ENCODE measurements around the gene DNTT.
"Not testable (repeated sequence)": the region's sequence is repeated elsewhere in the genome, so short reads cannot be mapped to it uniquely, and the experiment has no call there.

Gene DNTT

DNA sequence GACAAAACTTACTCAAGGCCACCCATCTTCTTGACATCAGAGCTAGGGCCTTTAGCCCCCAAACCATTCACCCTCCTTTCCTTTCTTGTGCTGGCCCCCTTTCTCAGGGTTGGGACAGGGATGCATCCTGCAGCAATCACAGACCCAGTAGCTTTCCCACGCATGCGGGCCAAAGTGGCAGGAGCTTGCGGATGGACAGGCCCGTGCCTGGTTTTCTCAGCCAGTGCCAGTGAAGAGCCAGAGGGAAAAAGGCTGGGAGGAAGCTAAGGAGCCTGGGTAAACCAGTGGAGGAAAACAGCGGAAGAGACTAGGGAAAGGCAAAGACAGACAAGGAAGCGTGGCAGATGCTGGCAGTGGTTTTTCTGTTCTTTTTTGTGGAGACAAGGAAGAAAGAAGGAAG lies 27.8 kb upstream of the DNTT start:
- DNase-seq (ENCODE audit: low read depth): no peak

GRCh38 chr10:96276831-96277230 lies 27.4 kb upstream of the DNTT start:
- DNase-seq (ENCODE audit: low read depth): no peak

GRCh38 chr10:96279191-96279641 lies 25.0 kb upstream of the DNTT start:
- DNase-seq (ENCODE audit: low read depth): no peak

DNA sequence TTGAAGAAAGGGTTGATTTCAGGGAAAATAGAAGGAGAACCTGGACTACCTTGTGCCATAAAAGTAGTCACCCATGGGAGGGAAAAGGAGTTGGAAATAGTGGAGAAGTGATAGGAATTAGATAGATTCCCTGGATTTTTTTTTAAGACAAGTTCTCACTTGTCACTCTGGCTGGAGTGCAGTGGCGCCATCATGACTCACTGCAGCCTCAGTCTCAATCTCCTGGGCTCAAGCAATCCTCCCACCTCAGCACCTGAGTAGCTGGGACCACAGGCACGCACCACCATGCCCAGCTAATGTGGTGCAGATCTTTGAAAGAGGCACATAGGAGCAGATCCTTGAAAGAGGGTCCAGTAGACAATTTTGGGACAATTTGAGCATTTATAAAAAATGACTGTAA lies 23.4 kb upstream of the DNTT start:
- DNase-seq (ENCODE audit: low read depth): no peak

GRCh38 chr10:96281444-96282029 lies 22.7 kb upstream of the DNTT start:
- DNase-seq (ENCODE audit: low read depth): no peak

DNA sequence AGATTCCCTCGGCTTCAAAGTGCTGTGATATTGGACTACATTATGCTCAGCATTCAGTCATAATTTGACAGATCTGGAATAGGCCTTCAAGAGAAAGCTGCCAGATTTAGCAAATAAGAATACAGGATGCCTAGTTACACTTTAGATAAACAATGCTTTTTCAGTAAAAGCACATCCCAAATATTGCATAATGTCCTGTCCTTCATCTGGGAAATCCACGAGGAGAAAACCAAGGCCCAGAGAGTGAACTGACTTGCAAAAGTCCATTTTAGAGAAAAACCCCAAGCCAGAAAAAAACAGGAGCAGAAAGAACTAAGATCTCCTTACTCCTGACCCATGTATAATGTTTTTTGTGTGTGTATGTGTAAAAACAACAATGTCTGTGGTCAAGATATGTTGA lies 20.9 kb upstream of the DNTT start:
- no peak for DNase-seq (ENCODE audit: low read depth)

DNA sequence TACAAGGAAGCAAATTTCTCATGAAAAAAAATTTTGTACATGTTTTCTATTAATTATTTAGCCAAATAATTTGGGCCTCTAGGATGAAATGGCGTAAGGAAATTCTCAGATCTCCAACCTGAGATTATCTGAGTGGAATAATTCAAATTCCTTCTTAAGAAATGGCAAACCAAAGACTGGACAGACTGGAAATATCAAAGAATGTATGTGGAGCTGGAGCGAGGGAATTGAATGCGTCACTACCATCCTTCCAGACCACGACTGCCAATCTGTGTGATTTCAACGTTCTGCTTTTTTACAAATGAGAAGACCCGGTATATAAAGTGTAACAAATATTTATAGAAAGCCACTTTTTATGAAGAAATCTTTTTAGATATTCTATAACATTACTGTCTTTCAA lies 20.5 kb upstream of the DNTT start:
- DNase-seq (ENCODE audit: low read depth): no peak

DNA sequence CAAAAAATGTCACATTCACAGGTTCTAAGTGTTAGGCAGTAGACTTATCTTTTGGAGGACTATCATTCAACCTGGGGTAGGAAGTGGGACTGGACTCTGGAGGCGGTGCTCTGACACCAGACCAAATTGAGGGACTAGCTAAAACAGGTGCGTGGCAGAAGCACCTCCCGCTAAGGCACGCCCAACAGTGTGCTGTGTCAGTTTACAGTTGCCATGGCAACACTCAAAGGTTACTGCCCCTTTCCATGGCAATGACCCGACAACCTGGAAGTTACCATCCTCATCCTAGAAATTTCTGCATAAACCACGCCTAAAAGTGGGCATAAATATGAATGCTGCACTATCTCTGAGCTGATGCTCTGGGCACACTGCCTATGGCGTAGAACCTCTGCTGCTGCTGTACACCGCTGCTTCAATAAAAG lies 18.9 kb upstream of the DNTT start:
- no peak for DNase-seq (ENCODE audit: low read depth)

DNA sequence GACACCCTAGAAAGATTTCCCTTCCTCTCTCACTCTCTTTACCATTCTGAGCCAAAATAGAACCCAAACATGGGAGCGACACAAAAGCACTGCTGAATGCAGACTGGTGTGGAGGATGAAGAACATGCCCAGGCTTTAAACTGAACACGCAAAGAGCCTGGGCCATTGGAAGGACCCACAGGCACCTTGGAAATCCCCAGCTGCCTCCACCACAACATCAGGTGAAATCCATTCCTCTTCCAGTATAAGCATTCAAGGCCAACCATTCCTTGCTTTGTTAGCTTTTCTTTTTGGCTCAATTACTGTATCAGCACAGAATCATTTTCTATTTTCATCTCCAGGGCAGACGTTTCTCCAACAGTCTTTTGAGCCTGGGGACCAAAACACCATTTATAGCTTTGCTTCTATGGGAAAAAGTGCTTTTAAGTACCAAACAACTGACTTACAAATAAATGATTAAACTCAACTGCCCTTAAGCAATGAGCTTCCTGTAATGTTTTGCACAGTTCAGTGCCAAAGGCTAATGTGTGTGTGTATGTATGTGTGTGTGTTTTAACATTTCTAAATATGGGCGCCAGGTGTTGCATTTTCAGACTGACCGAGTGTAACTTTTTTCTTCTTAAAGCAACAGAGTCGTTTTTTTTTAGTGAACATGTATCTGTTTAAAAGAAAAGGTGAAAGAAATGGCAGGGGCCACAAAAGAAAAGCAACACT lies 16.7 kb upstream of the DNTT start:
- no peak for DNase-seq (ENCODE audit: low read depth)

GRCh38 chr10:96288151-96288621 lies 16.0 kb upstream of the DNTT start:
- DNase-seq (ENCODE audit: low read depth): no peak

DNA sequence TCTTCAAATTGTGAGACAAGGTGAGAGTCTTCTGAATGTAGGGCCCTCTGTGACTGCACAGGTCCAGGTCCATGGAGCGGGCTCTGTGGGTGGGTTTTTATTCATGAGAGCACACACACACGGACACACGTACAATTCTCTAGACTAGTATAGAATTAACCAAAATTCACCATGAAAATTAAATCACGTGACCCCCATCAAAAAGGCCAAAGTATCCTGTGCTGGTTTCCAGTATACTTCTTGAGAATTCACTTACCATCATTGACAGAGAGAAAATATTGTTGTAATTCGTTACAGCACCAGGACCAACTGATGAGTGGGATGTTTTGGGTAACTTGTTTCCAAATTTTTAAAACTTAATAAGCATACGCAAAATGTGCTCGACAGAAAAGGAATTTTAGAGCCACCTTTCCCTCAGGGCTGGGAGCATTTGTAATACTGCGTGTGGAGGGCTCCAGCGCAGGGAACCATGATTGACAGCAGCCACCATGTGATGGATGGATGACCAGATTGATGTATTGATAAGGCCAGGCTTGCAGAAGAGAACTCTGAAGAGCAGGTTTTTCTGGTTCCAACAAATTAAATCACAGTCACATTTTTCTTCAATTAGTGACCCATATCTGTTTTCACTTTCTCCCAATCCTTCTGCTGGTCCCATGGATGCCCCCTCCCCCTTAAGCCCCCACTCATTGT lies 14.9 kb upstream of the DNTT start:
- no peak for DNase-seq (ENCODE audit: low read depth)

DNA sequence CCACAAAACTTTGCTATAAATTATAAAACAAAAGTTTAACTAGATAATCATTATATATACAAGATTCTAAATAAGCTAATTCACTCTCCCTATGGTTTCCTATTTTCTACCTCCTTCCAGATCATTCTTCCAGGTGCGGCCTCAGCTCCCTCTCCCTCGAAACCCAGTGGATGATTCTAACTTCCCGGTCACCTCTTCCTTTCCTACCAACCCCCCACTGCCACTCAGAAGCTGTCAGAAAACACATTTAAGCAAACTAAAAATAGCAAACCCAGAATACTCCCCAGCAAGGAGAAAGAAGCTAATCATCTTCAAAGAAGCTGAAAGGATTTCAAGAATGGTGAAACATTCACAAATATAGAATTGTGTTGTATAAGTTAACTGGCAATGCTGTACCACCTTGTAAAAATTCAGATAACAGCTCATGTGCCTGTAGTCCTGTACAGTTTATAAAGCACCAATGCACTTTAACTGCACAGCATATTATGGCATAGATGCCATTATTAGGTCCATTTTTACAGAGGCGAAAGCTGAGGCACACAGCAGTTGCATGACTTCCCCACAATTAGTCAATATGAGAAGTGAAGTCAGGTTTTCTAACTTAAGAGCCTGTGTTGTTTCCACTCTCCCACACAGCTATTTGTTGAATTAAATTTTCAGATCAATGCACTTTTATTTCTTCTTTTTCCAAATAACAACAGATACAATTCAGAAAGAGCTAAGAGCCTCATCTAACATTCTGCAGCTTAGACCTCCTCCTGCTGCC lies 13.7 kb upstream of the DNTT start:
- no peak for DNase-seq (ENCODE audit: low read depth)

DNA sequence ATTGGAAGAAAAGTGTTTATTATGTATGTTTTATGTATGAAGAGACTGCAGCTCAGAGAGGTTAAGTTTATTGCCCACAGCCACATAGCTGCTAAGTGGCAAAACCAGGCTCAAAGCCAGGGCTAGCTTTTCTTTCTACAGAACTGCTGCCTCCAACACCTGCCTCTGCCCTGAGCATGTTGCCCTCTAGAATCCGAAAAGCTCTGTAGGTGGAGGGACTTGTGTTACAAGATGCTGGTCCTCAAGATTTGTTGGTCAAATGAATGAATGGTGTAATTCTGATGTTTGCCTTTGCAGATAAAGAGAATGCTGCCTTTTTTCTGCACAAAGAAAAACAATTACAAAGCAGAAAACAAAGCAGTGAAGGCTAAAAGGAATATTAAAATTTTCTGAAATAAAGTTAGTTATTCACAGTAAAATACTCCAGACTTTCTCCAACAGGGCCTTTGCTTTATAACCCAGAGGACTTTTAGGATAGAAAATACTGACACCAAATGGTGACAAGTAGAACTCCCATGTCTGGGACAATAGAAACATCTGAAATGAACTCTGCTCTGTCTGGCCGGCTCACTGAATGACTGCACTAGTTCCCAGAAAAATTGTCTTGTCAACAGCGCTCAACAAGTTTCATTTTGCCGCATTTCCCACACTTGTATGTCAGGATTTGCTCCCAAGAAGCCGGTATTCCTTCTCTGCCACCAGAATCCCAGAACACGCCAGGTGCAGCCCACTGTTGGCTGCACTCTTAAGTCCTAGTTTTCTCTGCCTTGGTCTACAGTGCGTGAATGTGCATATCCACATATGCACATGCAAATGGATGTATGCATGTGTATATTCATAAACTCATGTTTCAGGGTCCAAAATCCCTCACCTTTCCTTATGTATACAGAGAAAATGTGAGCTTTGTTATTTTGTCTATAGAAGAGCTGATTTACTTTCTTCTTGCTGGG lies 11.0 kb upstream of the DNTT start:
- no peak for DNase-seq (ENCODE audit: low read depth)

DNA sequence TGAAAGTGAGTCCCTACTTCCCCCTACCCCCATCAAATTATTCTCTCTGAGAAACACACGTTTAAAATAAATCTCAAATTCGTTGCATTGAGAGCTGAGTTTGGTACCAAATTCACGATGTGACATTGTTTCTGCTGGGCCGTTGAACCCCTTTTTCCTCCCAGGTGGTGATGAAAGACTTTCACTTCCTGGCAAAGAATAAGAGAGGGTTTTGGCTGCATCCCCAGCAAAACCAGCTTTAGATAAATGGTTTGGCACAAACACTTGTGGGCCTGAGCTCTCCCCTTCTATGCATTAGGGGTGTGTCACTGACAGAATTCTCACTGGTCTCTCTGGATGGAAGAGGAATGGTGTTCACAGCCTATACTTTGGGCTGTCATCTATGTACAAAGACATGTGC lies 8.8 kb upstream of the DNTT start:
- no peak for DNase-seq (ENCODE audit: low read depth)

GRCh38 chr10:96297486-96297885 lies 6.7 kb upstream of the DNTT start:
- DNase-seq (ENCODE audit: low read depth): no peak

- no peak for DNase-seq (ENCODE audit: low read depth)
Measured at GRCh38 chr10:96298362-96298761, 5.9 kb upstream of the DNTT start.

DNA sequence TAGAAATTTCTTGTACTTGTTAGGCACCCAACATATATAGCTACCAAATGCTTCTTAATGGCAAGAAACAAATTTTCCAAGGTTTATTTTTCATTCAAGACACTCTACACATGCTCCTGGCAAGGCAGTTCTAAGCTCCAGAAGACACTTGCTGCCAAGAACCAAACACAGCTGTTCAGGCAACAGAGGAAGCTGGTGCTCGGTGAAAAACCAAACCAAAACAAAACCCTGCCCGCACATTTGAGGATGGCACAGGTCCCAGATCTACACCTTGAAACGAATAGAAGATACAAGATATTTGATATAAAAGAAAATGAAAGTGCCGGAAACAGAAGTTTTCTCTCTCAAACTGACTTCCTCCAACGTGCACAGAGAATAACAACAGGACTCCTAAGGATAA lies 4.9 kb upstream of the DNTT start:
- DNase-seq (ENCODE audit: low read depth): no peak

GRCh38 chr10:96301616-96302015 lies 2.6 kb upstream of the DNTT start:
- no peak for DNase-seq (ENCODE audit: low read depth)

DNA sequence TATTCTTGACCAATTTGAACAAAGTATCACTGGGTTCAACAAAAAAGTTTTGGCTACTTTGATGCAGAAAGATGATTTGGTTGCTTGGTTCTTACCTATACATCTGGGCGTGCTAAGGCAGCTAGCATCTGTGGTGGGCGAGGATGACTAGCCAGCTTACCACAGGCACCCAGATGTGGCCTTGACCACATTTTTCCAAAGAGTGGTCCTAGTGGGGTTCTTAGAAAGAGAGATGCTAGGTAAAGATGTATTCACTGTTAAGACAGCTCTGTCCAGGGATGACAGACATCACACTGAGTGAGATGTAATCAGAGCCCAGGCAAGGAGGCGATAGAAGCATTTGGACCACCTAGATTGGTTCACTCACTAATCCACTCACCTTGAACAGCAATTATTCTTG lies 785 bp downstream of the DNTT start:
- DNase-seq (ENCODE audit: low read depth): no peak

- no peak for DNase-seq (ENCODE audit: low read depth)
Measured at GRCh38 chr10:96306516-96306915, 2.3 kb downstream of the DNTT start.

DNA sequence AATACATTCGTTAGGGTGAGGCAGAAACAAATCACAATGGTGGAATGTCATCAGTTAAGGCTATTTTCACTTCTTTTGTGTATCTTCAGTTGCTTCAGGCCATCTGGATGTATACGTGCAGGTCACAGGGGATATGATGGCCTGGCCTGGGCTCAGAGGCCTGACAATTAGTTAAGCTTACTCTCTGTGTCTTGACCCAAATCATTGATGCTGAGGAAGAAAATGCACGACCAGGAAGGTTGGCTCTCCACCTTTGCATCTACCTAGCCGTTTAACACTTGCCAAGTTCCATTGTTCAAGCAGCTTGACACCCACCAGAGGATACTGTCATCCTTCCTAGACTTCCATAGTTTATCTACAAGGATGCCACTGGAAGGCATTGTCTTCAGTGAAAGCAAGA lies 4.6 kb downstream of the DNTT start:
- DNase-seq (ENCODE audit: low read depth): not testable (repeated sequence)
